SK-N-MC (cell line): ENCODE results near the gene WASF3.

Experiments
- DNase-seq: peaks from one replicate; pipeline ENCODE4 v3.0.0-alpha.2; 2011; ENCODE audit warnings: low read depth, low spot score
- H3K27ac ChIP-seq: fragments of 200-600 bp; sonication (generic); 2 replicates; pipeline ENCODE4 v1.5.1; 2016; ENCODE audit warnings: mixed run types
- H3K36me3 ChIP-seq: fragments of 200-600 bp; sonication (generic); 2 replicates; pipeline ENCODE4 v1.6.1; 2017; ENCODE audit warnings: antibody characterized with exemption, low read length, mixed read lengths; ENCODE audit not compliant: insufficient read depth
- H3K4me3 ChIP-seq: fragments of 200-600 bp; sonication (generic); 2 replicates; pipeline ENCODE4 v1.5.1; 2016
- H3K9ac ChIP-seq: fragments of 200-600 bp; sonication (generic); 2 replicates; pipeline ENCODE4 v1.8.0; 2017; ENCODE audit warnings: mixed run types, mixed read lengths; ENCODE audit not compliant: insufficient read length
- H3K9me3 ChIP-seq: fragments of 200-600 bp; sonication (generic); 2 replicates; pipeline ENCODE4 v1.6.1; 2017; ENCODE audit warnings: low read depth, mild to moderate bottlenecking, antibody characterized with exemption, low read length, moderate library complexity, mixed read lengths
- EZH2 ChIP-seq: fragments of 200-600 bp; sonication (generic); IDR thresholded peaks from one replicate; pipeline ENCODE4 v1.6.1; 2017; ENCODE audit warnings: antibody characterized with exemption
- FOXP2 ChIP-seq: optimal IDR thresholded peaks from 2 replicates; pipeline ENCODE3; 2011; ENCODE audit warnings: mild to moderate bottlenecking, moderate library complexity; ENCODE audit not compliant: insufficient read depth; ENCODE audit errors: extremely low read length, control extremely low read depth
- POLR2AphosphoS5 ChIP-seq: IDR thresholded peaks from 2 replicates; pipeline ENCODE4 v1.6.1; 2012; ENCODE audit warnings: mild to moderate bottlenecking, low read depth, low read length, borderline replicate concordance

WASF3 gene

DNA sequence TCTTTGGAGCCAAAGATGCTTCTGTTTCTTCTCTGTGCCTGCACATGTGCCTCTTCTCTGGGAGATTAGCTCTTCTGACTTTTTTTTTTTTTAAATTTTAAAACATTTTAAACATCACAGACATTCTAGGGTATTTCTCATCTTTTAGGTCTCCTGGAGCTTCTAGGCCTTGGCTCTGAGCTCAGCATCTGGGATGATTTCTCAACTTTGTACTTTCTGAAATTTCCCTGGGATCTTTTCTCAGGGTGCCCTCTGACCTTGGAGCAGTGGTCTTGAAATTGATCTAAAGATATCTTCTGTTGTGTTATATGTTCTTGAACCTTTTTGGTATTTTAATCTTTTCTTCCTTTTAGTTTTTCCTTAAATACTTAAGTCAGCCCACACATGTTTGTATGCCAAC lies 6.2 kb downstream of the WASF3 start:
- Histone ChIP-seq H3K27ac (no peak overlapping the region), H3K9ac (no peak overlapping the region), H3K4me3 (no peak overlapping the region), H3K9me3 (no peaks in the 10 kb centered on the region), H3K36me3 (no peaks in the 10 kb centered on the region)
- no peak for DNase-seq
- no peak for TF ChIP-seq EZH2
- TF ChIP-seq FOXP2, result no peak
- no peak for TF ChIP-seq POLR2AphosphoS5

DNA sequence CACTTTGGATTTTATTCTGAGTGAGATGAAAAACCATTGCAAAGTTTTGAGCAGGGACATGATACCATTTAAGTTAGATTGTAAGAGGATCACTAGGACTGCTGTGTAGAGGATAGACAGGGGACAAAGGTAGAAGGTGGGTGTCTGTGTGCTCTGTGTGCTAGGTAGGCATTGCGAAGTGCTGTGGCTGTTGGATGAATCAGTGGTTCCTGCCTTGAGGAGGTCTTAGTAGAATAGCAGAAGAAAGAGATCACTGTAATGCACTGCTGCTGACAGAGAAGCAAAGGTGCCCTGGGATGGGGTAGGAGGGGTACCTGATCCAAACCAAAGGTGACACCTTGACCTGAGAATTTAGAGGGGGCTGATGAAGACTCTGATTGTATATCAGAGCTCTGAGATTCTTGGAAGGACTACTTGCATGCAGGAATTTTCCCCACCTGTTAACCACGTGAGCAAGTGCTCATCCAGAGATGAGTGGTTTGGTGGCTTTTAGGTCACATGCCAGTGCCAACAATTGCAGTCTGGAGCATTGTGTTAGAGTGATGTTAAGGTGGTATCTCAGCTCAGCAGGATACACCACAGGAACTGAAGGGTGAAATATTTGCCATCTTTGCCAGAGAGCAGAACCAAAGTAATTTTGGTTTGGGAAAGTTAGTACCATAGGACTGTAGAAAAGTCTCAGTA lies 10.8 kb downstream of the WASF3 start:
- no peaks in the 10 kb centered on the region for H3K9me3 ChIP-seq
- H3K9ac ChIP-seq, result no peak overlapping the region
- no peak overlapping the region for H3K27ac ChIP-seq
- H3K4me3 ChIP-seq, result no peak overlapping the region
- H3K36me3 ChIP-seq, result no peaks in the 10 kb centered on the region
- no peak for TF ChIP-seq EZH2
- DNase-seq, result no peak

DNA sequence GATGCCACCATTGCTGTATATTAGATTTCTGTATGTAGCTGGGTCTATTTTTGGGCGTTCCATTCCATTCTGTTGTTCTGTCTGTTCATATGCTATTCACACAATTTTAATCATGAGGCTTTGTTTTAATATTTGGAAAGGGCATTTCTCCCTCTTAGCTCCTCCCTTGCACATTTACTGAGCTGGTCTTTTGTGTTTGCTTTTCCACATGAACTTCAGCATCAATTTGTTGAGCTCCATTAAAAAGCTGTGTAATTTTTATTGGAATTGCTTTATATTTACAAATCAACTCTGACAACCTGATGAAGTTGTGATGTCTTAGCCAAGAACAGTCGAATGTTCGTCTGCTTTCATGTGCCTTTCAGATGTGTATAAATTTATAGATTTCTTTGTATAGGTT lies 14.0 kb downstream of the WASF3 start:
- no peak overlapping the region for H3K27ac ChIP-seq
- no peak for DNase-seq
- TF ChIP-seq POLR2AphosphoS5, result no peak
- no peak for TF ChIP-seq FOXP2
- no peak overlapping the region for H3K9ac ChIP-seq
- H3K4me3 ChIP-seq, result no peak overlapping the region
- H3K36me3 ChIP-seq, result no peaks in the 10 kb centered on the region
- H3K9me3 ChIP-seq, result no peaks in the 10 kb centered on the region

DNA sequence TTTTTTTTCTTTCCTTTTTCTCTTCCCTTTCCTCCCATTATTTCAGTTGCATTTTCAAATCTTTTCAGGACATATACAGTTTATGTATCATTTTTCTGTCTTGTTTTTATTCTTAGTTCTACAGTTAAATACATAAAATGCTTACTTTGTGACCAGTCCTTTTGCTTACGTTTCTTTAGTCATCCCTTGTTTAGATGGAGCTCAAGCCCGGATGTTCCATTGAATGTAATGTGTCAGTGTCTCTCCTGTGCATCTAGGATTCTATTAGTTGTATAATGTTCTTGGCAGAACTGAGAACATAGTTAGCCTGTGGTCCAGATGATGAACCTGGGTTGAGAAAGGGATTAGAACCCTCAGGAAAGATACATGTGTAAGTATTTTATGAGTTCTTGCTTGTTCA lies 17.8 kb downstream of the WASF3 start:
- no peak overlapping the region for H3K4me3 ChIP-seq
- H3K9me3 ChIP-seq, result no peaks in the 10 kb centered on the region
- no peak overlapping the region for H3K9ac ChIP-seq
- no peak for DNase-seq
- TF ChIP-seq POLR2AphosphoS5, result no peak
- TF ChIP-seq FOXP2, result no peak
- TF ChIP-seq EZH2, result no peak
- no peak overlapping the region for H3K27ac ChIP-seq
- H3K36me3 ChIP-seq, result no peaks in the 10 kb centered on the region

DNA sequence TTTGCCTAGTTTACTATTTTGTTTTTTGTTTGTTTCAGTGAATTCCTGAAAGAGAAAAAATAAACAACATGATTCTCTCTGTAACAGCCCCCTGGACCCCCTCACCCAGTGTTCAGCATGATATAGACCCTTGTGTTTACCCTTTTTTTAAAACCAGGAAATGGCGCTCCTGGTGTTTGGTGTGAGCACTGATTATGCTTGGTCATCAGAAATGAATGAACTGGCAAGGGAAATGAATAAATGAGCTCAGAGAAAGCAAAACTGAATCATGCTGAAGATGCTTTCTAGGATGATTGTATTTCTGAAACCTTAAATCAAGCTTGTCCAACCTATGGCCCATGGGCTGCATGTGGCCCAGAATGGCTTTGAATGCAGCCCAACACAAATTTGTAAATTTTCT lies 22.1 kb downstream of the WASF3 start:
- DNase-seq, result no peak
- H3K9ac ChIP-seq, result no peak overlapping the region
- no peaks in the 10 kb centered on the region for H3K9me3 ChIP-seq
- no peak overlapping the region for H3K4me3 ChIP-seq
- TF ChIP-seq FOXP2 (no peak), POLR2AphosphoS5 (no peak), EZH2 (no peak)
- no peak overlapping the region for H3K27ac ChIP-seq
- H3K36me3 ChIP-seq, result no peaks in the 10 kb centered on the region

DNA sequence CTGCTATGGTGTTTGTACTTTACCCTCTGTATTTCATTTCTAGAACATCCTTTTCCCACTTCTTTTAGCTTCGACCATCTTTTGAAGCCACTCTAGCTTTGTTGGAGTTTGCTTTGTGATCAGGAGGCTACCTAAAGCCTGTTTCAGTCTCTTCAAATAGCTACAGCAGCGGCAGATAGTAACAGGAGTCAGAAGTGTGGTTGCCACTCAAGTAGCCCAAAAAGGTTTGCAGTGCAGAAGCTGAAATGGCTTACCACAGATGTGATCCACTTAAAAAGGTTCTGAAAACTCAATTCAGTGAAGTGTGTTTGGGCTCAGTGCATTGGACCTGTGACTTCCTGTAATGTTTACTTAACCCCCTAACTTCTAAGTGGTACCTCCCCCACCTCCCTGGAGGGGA lies 26.2 kb downstream of the WASF3 start:
- Histone ChIP-seq H3K4me3 (no peak overlapping the region), H3K36me3 (no peaks in the 10 kb centered on the region), H3K27ac (no peak overlapping the region), H3K9ac (no peak overlapping the region), H3K9me3 (no peaks in the 10 kb centered on the region)
- TF ChIP-seq FOXP2, result no peak
- no peak for TF ChIP-seq EZH2
- no peak for TF ChIP-seq POLR2AphosphoS5
- no peak for DNase-seq

DNA sequence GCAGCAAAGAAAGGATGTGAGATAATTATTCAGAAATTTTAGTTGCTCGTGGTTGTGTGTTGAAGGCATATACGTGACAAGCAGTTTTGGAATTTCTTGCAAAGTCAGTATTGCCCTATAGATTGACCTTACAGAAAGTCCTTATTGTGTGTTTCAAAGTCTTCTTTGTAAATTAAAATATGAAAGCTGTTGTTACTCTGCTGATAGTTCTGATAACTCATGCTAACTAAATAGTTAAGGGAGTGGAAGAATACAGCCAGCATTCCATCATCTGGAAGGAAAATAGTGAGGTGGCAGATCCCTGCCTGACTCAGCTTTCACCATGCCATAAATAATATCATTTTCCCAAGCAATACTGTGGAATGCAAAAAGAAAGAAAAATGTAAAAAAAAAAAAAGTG lies 27.2 kb downstream of the WASF3 start:
- Histone ChIP-seq H3K36me3 (no peaks in the 10 kb centered on the region), H3K27ac (no peak overlapping the region), H3K9me3 (no peaks in the 10 kb centered on the region), H3K4me3 (no peak overlapping the region), H3K9ac (no peak overlapping the region)
- TF ChIP-seq EZH2, result no peak
- no peak for TF ChIP-seq POLR2AphosphoS5
- TF ChIP-seq FOXP2, result no peak
- DNase-seq, result no peak

DNA sequence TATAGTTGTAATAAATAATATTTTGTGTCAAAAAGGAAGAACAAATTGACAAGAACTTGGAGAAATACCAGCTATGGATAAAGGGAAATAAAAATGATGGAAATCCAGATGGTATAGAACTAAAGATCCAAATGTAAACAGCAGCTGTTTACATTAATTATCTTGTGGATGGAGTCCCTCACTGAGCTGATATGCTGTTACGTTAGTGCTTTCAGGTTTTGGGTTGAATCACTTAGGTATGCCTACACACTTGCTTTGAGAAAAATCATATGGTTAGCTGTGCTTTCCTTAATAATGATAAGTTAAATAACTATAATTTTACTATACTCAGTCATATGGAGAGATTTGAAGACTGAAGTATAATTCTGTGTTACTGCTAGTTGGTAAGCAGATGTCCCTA lies 27.7 kb downstream of the WASF3 start:
- TF ChIP-seq EZH2 (no peak), FOXP2 (no peak), POLR2AphosphoS5 (no peak)
- no peak for DNase-seq
- Histone ChIP-seq H3K36me3 (no peaks in the 10 kb centered on the region), H3K27ac (no peak overlapping the region), H3K9me3 (no peaks in the 10 kb centered on the region), H3K4me3 (no peak overlapping the region), H3K9ac (no peak overlapping the region)

DNA sequence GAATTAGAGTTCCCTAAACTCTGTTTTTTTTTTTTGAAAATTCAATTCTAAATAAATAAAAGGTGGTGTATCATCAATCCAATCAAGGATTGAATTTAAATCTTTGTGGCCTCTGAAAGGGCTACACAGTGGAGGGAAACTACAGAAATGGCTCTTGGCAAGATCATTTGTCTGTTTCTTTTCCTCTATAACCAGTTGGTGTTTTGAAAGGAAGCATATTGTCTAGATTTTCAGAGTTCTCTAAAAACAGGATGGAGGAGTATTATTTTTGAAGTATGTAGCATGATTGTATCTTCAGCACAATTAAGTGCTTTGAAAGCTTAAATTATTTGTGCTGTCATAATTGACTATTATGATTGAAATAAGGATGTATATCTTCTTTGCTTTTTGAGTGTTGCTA lies 29.8 kb downstream of the WASF3 start:
- Histone ChIP-seq H3K27ac (no peak overlapping the region), H3K36me3 (no peaks in the 10 kb centered on the region)

More for the DNA sequence above, 29.8 kb downstream of the WASF3 start:
- Histone ChIP-seq H3K9ac (no peak overlapping the region), H3K9me3 (no peaks in the 10 kb centered on the region), H3K4me3 (no peak overlapping the region)
- no peak for TF ChIP-seq EZH2
- TF ChIP-seq POLR2AphosphoS5, result no peak
- no peak for TF ChIP-seq FOXP2
- DNase-seq, result no peak
